Occipital lobe (tissue), 2 donors: ENCODE data around the gene ADGRG6. TPM values are rescaled to one million over a fixed set of nuclear protein-coding genes. Genes with fewer than 3 reads are reported as not detected.

ENCODE experiments used
- DNase-seq: peaks from one replicate; lab custom pipeline; 2025; lab: John Stamatoyannopoulos, UW
- total RNA-seq: library from RNA; depleted of rRNA; stranded (reverse); fragments of >200 nt; gene quantifications from one replicate; pipeline ENCODE4 v1.2.3, GENCODE V29; 2014

ADGRG6 gene
- total RNA-seq, 1 donor from 2014 or later: 28.2 TPM

DNA sequence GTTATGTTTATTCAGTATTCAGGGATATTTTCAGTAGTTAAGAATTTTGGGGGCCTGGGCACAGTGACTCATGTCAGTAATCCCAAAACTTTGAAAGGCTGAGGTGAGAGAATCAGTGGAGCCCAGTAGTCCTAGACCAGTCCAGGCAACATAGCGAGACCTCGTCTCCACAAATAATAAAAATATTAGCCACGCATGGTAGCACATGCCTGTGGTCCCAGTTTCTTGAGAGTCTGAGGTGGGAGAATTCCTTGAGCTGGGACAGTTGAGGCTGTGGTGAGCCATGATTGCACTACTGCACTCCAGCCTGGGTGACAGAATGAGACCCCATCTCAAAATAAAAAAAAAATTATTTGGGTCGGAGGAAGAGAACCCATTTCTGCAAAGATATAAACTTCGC, 20.3 kb downstream of the ADGRG6 start:
- DNase-seq: no peak

DNA sequence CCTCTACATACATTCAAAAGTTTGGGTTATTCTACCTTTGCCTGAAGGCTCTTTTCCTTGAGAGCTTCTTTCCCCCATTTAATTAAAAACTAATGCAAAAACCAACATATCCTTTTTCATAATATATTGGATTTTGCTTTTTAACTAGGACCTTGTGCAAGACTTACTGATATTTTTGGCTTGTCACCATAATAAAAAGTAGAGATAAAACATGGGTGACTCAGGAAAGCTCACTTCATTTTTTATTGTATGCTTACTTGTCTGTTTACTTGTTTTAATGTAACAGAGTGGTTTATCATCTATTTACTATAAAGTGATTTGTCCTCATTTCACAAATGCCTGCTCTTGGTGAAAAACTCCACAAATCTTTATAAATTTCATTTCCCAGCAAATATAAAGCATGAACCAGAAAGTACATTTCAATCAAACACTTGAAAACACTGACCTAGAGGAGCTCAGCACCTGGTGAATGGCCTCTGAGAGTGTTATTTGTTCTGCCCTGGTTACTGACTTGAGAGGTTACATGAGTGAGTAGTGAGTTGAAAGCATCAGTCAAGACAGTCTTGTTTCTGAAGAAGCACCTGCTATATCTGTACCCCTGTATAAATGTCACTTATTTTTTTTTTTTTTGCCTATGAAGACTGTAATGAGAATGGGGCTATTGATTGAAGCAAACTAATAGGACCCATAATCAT, 20.8 kb downstream of the ADGRG6 start:
- DNase-seq: no peak

DNA sequence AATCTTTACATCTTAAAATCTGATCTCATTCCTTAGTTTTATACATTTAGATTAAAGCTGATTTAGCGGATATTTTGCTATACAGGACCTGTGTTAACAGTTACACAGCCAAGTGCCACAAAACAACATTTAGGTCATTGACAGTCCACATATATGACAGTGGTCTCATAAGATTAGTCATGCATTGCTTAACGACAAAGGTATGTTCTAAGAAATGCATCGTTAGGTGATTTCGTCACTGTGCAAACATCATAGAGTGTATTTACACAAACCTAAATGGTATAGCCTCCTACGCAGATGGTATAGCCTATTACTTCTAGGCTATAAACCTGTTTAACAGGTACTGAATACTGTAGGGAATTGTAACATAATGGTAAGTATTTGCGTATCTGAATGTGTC, 21.6 kb downstream of the ADGRG6 start:
- no peak for DNase-seq

DNA sequence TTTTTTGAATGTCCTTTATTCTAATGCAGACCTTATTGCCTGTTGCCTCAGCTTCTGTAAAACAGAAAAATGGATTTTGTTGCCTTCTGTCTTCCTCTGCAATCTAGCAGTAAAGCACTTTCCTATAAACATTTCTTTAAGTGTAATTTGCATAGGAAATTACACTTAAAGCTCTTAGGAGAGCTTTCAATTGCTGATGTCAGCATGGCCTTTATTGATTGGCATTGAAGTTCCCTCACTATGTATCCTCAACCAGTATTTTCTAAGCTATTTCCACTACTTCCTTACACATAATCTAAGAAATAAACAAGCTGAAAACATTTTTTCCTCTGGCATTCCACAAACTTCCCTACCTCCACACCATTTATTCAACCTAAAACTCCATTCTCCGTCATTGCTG, 22.3 kb downstream of the ADGRG6 start:
- DNase-seq: no peak

DNA sequence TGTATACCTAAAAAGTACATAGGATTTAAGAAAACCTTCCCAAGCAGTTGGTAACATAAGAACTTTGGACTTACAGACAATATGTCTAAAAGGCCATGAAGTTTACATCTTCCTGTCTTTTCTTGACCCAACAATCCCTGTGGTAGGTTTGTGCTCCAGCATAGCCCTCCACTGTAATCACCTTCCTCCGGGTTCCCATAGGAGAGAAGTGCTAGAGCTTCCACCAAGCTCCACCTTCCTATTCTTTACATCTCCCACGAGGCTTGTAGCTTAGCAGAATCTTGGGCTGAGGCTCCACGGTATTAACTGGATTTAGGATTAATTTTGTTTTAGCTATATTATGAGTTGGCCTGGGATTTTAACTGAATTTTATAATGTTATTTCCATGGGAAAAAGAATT, 23.3 kb downstream of the ADGRG6 start:
- DNase-seq: no peak

DNA sequence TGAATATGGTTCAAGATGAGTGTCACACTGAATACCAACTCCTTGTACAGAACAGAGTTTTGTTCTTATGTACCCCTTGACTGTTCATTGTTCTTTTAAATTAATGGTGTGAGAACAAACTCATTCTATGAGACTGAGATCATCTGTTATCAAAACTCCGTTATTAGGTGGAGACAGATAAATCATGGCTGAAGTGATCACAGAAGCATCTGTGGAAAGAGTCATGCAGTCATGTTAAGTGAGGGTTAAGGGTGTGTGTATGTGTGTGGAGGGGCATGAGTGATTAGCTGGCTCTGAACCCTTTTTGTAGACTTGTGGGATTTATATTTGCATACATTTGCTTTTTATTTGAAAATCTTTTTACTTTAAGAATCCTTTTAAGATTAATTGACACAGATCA, 24.7 kb downstream of the ADGRG6 start:
- no peak for DNase-seq

DNA sequence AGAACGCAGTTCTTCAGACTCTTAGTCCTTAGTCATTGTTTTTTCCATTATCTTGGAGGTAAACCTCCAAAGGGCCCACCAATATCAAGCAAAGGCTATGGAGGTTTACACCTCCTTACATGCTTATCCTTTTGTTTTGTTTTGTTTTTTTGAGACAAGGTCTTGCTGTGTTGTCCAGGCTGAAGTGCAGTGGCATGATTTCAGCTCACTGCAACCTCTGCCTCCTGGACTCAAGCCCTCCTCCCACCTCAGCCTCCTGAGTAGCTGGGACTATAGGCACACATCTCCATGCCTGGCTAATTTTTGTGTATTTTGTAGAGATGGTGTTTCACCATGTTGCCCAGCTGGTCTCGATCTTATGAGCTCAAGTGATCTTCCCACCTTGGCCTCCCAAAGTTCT, 26.3 kb downstream of the ADGRG6 start:
- DNase-seq: no peak

DNA sequence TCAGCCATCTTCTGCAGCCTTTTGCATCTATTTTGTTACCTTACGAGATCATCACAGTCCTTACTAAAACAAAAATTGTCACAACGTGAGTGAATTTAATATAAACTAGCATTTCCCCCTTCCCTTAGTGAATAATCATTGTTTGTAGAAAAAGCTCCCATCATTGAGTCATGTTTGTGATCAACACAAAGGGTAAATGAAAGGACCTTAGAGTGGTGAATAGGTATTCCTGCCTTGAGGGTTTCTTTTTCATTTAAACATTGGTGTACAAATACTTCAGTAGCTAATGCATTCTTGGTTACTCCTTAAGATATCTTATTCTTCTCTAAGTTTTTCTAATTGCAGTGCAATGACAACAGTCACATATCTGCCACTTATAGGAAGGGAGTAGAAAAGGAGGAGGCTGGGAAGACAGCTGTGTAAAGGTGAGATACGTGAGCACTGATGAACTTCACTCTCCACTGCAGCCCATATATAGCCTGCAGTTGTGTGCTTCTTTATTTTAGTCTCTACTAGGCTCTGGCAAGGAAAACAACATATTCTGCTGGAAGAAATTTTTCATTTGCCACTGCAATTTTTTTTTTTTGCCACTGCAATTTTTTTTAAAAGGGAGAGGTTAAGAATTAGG, 27.8 kb downstream of the ADGRG6 start:
- DNase-seq: no peak

DNA sequence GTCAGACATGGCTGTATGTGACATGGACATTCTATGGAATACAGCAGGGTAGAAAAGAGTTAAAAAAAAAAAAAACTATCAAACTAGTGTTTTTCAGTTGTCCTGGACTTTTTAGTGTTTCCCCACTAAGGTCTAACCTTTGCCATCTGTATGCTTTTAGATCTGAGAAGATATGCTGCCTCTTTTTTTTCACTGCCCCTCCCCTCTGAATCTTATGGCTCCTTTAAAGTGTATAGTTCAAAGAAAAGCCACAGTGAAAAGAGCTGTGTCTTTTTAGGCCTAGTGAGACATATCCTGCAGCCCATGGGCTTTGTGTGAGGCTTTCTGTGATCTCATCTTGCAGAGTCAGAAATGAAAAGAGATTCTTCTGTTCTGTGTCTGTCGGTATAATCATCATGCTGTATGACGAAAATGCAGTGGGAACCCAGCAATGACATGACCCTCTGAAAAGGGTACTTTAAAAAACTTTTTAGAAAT, 29.3 kb downstream of the ADGRG6 start:
- no peak for DNase-seq

DNA sequence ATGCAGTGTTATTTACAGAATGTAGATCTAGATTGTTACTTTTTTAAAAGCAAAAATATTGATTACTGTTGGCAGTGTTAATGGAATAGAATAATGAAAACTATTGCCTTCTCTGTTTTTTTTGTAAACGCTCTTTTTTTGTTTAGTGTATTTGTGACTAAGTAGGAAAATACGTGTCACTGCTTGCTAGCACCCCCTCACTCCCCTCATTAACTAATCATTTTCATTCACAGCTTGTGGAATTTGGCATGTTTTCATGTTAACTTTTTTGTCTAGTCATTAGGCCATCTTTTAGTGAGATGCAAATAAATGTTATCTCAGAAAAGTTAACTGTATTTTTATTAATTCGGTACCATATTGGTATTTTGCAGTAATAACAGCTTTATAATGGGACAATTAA, 29.8 kb downstream of the ADGRG6 start:
- no peak for DNase-seq

DNA sequence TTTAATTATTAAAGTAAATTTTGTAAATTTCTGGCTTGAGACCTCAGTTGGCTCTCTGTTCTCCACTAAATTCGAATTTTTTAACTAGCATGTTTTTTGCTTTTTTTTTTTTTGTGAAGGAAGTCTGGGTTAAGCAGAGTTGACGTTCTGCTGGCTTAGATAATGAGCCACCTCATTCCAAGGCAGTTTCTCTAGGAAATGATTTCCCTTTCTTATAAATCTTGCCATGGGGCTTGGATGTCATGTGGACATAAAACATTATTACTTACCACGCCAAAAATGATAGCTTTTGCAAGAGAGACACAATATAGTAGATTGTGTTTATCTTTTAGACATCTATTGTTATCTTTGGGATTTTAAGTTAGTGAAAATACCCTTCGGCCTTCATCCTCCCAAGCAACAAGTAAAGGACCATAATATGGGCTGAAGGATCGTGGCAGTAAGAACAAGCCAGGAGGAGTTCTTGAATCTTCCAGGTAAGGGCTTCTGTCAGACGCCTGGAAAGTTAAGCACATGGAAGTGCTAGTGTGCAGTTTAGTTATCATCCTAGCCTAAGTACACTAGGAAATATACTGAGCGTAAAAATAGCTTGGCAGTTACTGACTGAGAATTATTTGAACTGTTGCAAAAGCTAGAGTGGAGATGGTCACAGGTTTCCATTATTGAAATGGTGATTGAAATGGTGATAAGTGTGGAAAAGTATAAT, 30.7 kb downstream of the ADGRG6 start:
- DNase-seq: no peak

DNA sequence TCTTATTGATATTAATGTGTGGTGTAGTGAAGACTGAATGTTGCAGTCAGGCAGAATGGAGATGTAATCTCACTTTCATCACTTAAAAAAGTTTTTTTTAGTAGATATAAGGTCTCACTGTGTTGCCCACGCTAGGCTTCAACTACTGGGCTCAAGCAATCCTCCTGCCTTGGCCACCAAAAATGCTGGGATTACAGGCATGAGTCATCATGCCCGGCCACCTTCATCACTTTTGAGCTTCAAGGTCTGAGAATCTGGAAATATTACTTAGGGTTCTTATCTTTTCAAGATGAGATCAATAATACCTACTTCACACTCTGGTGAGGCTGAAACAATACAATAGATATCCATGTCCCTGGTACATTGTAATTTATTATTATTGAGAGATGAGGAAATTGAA, 31.6 kb downstream of the ADGRG6 start:
- DNase-seq: no peak

DNA sequence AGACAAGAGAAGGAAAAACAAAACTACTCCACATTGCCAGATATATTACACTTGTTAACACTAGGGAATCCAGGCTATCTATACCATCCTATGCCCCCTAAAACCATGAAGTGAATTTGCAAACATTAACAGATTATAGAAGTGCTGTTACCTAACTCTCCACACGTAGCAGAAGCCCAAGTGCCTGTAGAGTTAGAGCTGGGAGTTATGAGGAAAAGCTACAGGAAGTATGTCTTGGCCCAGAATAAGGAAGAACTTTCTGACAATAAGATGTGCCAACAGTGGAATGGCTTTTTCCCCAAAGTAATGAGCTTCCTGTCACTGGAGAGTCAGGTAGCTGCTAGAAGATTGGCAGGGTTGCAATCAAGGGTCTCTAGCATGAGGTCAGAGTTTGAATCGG, 32.5 kb downstream of the ADGRG6 start:
- DNase-seq: no peak

DNA sequence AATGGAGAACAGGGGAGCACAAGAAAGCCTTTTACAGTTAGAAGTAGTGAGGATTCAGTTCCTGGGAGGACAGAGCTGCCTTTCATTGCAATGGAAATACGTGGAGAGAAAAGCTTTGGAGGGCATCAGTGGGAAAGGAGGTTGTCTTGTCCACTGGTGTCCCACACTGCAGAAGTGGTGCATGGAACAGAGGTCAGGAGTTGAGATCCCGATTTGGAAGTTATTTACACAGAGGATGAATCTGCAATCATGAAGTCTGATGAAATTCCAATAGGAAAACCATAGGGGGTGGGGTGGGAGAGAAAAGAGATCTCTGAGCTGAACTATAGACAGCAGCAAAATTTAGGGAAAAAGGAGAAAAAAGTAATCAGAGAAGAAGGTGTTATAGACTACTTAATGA, 33.6 kb downstream of the ADGRG6 start:
- DNase-seq: no peak

DNA sequence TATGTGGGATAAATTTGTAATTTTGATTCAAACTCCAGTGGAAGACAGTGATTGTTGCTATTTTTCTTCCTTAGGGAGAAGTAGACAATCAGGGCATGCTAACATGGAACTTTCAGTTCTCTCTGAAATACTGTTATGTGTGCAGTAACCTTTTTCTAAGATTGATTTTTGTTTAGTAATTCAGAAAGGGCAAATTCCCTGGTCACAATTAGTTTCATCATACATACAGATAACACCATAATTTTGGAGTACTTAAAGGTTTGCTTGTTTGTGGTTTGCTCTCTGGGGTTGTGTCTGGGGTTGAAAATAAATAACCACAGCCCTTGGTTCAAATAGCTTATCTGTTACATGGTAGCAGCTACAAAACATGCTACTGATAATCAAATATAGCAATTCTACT, 34.4 kb downstream of the ADGRG6 start:
- DNase-seq: no peak

DNA sequence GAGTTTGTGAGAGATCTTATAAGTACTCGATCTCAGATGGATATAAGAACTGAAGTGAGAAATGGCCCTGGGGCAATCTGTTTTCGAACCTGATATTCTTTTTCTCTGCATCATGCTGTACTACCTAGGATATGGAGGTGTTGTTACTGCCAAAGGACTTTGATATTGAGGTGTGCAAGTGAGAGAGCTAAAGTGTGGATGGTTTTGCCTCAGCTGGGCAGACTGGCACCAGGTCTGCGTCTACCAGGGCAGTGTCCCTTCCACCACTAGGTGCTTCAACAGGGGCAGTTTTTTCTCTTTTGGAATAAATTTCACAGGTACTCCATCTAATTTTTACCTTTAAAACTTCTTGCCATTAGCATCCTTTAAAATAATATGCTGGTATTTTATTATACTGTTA, 35.0 kb downstream of the ADGRG6 start:
- no peak for DNase-seq

DNA sequence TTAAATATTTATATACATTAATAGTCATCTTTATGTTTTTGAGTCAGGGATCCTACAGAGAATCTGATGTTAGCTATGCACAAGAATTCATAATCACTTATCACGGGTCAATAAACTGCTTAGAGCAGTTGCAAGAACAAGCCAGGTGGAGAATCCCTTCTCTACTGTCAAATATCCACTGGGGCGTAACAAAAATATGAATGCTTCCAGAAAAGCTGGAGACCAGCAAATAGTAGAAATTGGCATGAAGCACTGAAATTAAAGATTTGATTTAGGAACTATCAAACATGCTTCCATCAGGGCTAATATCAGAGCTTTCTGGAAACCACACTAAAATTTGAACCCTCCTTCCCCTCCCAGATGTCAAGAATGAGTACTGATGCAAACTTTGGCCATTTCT, 37.3 kb downstream of the ADGRG6 start:
- no peak for DNase-seq

DNA sequence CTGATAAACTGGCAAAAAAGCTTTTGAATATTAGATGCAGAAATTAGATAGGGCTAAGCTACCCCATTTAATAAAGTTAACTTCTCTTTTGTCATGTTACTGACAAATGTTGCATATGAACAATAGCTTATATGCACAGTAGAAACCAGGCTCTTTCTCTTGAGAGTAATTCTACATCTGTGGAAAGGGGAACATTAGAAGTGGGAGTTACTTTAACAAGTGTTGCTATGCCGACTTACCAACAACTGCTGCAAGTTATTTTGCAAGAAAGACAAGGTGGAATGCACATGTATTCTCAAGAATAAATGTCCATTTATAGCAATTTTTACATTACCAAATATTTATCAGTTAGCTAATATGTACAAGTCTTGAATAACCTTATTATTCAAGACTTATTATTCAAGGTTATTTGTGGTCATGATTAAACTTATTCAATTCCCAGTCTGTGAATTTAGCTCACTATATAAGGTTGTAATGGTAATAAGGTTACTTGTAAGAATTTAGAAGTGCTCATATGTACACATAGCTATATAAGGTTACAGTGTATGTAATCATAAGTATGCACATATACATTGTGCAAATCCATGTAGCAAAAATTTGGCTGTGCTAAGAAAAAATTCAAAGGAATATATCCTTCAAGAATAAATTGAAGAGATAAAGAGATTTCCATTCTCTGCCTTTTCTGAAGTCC, 38.3 kb downstream of the ADGRG6 start:
- no peak for DNase-seq

DNA sequence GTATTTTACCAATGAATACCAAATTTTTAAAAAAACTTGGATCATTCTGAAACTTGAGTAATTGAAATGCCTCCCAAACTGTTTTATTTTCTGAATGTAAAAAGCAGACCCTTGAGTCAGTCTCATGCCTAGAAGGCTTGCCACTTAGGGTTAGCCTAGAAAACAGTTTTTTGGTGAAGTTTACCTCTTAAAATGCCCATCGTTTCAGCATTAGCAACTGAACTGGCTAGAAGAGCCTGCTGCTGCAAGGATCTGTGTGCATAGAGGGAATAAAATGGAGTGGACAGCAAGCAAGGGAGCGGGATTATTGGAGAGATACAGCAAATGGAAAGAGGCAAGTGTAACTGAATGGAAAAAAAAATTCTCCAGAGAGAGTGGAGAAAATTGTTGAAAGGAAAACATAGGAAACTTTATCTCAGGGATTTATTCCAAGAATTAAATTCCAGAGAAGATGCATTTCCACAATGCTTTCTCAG, 40.1 kb downstream of the ADGRG6 start:
- no peak for DNase-seq

DNA sequence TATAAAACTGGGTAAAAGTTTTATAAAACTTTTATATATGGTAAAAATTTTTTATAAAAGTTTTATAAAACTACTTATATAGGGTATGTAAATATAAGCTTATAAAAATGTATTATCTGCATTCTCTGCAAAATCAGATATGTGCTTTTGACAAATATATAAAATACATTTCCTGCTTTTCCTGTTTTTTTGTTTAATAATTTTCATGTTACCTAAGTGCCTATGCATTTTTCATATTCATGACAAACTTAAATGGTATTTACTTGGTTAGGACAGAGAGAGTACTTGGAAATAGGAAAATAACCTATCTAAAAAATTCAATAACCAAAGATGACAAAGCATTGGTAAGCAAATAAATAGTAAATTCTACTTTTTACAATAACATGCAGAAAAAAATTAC, 41.2 kb downstream of the ADGRG6 start:
- no peak for DNase-seq

DNA sequence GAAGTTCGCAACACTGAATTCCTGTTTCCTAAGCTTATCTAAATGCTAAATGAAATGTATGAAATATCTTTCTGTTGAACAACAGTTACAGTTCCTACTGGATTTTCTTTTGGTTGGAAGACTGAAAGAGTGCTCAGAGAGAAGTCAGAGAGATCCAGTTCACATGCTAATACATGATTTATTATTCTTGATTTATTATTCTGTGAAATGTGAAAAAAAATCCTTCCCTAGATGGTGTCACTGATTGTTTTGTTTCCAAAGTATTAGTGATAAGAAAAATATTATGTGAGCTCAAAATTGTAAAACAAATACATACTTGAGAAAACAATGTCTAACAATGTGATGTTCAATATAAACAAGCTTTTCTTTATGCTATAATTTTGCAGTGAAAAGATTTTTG, 42.1 kb downstream of the ADGRG6 start:
- DNase-seq: no peak

DNA sequence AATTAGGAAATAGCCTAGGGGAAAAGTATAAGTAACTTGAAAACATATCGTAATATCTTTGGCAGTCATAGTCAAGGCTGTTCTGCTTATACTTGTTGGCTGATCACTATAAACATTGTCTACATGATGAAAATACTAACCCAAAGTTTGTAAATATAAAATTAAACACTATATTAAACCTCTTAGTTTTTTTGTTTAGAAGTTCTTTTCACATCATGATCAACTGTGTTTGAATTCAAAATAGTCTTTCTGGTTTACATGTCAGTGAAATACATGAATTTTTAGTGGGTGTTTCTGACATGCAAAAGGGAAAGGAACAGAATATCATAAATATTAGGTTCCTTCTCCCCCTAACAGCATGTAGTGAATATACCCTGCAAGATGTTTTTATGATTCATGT, 43.5 kb downstream of the ADGRG6 start:
- DNase-seq: no peak
